ENCODE measurements around the gene OR10AD1. TPM values are rescaled to one million over a fixed set of nuclear protein-coding genes. Genes with fewer than 3 reads are reported as not detected.

The OR10AD1 gene
- total RNA-seq, 1 experiment from 2014 or later, result not detected

GRCh38 chr12:48197971-48198671, 5.0 kb downstream of the OR10AD1 start (continued):
- peak; percentile 27; the same call in 1 of the 2 replicates for TF ChIP-seq ESRRA (CRISPR knock-in tag; IDR thresholded peaks at IDR 0.05; ENCODE audit: borderline replicate concordance)
- TF ChIP-seq ZBTB43 (CRISPR knock-in tag; IDR thresholded peaks at IDR 0.05), result no peak; the same call in 1 of the 2 replicates
- peak; percentile 66; the same call in 1 of the 2 replicates for TF ChIP-seq SP1 (CRISPR knock-in tag; conservative IDR thresholded peaks at IDR 0.05)
- TF ChIP-seq USF1 (CRISPR knock-in tag; IDR thresholded peaks at IDR 0.05), result peak; percentile 27; the same call in 1 of the 2 replicates
- TF ChIP-seq MAX (CRISPR knock-in tag; IDR thresholded peaks at IDR 0.05), result peak; percentile 97
- peak; percentile 68 for TF ChIP-seq NFYB (CRISPR knock-in tag; conservative IDR thresholded peaks at IDR 0.05; ENCODE audit: low read depth)
- TF ChIP-seq KAT7 (CRISPR knock-in tag; IDR thresholded peaks at IDR 0.05; ENCODE audit: borderline replicate concordance), result 0 out of 2 replicates have a peak, but pooled peaks have one; percentile 47
- TF ChIP-seq ZNF317 (CRISPR knock-in tag; IDR thresholded peaks at IDR 0.05; ENCODE audit: borderline replicate concordance, low read depth), result no peak
- 0 out of 2 replicates have a peak, but pooled peaks have one; percentile 89 for TF ChIP-seq ARID4B (CRISPR knock-in tag; IDR thresholded peaks at IDR 0.05; ENCODE audit: borderline replicate concordance)
- no peak for TF ChIP-seq RORB (CRISPR knock-in tag; IDR thresholded peaks at IDR 0.05)
- TF ChIP-seq CREB1 (CRISPR knock-in tag; IDR thresholded peaks at IDR 0.05), result 0 out of 2 replicates have a peak, but pooled peaks have one; percentile 70
- peak; percentile 78; the same call in 1 of the 2 replicates for TF ChIP-seq RELA (CRISPR knock-in tag; IDR thresholded peaks at IDR 0.05; ENCODE audit: borderline replicate concordance)

- Mint-ChIP-seq H3K27ac (peak overlapping the region; percentile 97), H3K27me3 (ENCODE audit: low read depth) (peaks cover 77% of the 10 kb centered on the region), H3K4me1 (0 out of 2 replicates have a peak, but pooled peaks cover 7% of the 10 kb centered on the region), H3K9me3 (peaks cover 4% of the 10 kb centered on the region; the same call in 1 of the 2 replicates), H3K4me3 (peak overlapping the region; percentile 78), H3K36me3 (no peaks in the 10 kb centered on the region)
- DNase-seq (ENCODE audit: low spot score) (no peak), ATAC-seq (peak; percentile 11)
- POLR2A ChIA-PET, result interaction anchor here (0.5 to 1.8 kb wide), 5 partner anchors 15 to 292 kb away, joined by 3 to 9 read pairs (median 3); partner anchors contain the start of genes ASB8, CCDC184 and VDR
- CTCF ChIA-PET, result interaction anchor here (0.6 to 4.4 kb wide), 33 partner anchors 9 to 556 kb away, joined by 3 to 25 read pairs (median 5); partner anchors contain the start of genes ASB8, PFKM, SENP1 and TMEM106C
- no peak for TF ChIP-seq ZNF512 (CRISPR knock-in tag; IDR thresholded peaks at IDR 0.05; ENCODE audit: borderline replicate concordance)
- no peak for TF ChIP-seq ZNF423 (CRISPR knock-in tag; IDR thresholded peaks at IDR 0.05)
- TF ChIP-seq ESRRA (CRISPR knock-in tag; IDR thresholded peaks at IDR 0.05; ENCODE audit: borderline replicate concordance), result no peak
- TF ChIP-seq ZBTB43 (CRISPR knock-in tag; IDR thresholded peaks at IDR 0.05), result no peak; the same call in 1 of the 2 replicates
- no peak for TF ChIP-seq ZMAT4 (CRISPR knock-in tag; IDR thresholded peaks at IDR 0.05)
- no peak for TF ChIP-seq ZNF219 (CRISPR knock-in tag; IDR thresholded peaks at IDR 0.05; ENCODE audit: borderline replicate concordance)
- TF ChIP-seq HMGA2 (CRISPR knock-in tag; IDR thresholded peaks at IDR 0.05), result no peak
- no peak for TF ChIP-seq STAT6 (CRISPR knock-in tag; conservative IDR thresholded peaks at IDR 0.05; ENCODE audit: low read depth)
- TF ChIP-seq TP53 (CRISPR knock-in tag; IDR thresholded peaks at IDR 0.05), result no peak
- TF ChIP-seq ZNF416 (CRISPR knock-in tag; IDR thresholded peaks at IDR 0.05), result no peak
- no peak for TF ChIP-seq MAX (CRISPR knock-in tag; IDR thresholded peaks at IDR 0.05)
Observed at GRCh38 chr12:48197549-48197970, 5.5 kb downstream of the OR10AD1 start.

All from WTC11 (cell line).